PFSK-1 (cell line): Measurements from ENCODE around the gene ANO9.

Experiments
- FOXP2 ChIP-seq: optimal IDR thresholded peaks from 2 replicates; pipeline ENCODE3; 2011; ENCODE audit warnings: borderline replicate concordance, control low read depth, inconsistent platforms; ENCODE audit not compliant: insufficient read depth; ENCODE audit errors: extremely low read length, extremely low read depth
- POLR2AphosphoS5 ChIP-seq: IDR thresholded peaks from 2 replicates; pipeline ENCODE4 v1.6.1; 2012; ENCODE audit warnings: low read depth, mild to moderate bottlenecking, control low read depth, low read length, moderate library complexity
- SIN3A ChIP-seq: IDR thresholded peaks from 2 replicates; pipeline ENCODE4 v1.6.1; 2012; ENCODE audit warnings: mild to moderate bottlenecking, low read length, moderate library complexity, borderline replicate concordance; ENCODE audit not compliant: insufficient read depth
- TAF1 ChIP-seq: IDR thresholded peaks from 2 replicates; pipeline ENCODE4 v1.6.1; 2012; ENCODE audit warnings: low read length, control low read depth, borderline replicate concordance; ENCODE audit not compliant: insufficient read depth
- TF ChIP-seq, protein P1 (sequence below), 2 experiments: IDR thresholded peaks; 2 replicates each; pipeline versions ENCODE4 v1.6.1 to v1.8.0; 2011 to 2012; ENCODE audit warnings: low read depth in 2 of 2, low read length in 2 of 2, control low read depth in 1 of 2, inconsistent platforms in 1 of 2, mild to moderate bottlenecking in 1 of 2, moderate library complexity in 1 of 2; ENCODE audit not compliant: insufficient read depth in 1 of 2

The ANO9 gene

DNA sequence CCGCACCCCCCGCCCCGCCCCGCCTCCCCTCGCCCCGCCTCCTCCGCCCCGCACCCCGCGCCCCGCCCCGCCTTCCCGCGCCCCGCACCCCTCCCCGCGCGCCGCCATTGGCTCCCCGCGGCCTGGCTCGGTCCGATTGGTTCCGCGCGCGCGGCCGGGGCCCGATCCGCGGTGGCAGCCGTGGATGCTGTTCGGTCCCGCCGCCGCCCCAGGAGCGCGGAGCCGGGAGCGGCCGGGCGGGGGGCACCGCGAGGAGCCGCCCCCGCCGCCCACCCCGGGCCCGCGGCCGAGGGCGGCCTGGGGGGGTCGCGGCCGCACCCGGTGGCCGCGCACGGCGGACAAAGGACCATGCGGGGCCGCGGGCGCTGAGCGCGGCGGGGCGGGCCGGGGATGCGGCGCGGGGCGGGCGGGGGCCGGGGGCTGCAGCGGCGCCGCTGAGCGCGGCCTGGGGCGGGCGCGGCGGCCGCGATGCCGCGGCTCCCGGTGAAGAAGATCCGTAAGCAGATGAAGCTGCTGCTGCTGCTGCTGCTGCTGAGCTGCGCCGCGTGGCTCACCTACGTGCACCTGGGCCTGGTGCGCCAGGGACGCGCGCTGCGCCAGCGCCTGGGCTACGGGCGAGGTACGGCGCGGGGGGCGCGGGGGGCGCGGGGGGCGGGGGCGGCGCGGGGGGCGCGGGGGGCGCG, 72.3 kb downstream of the ANO9 start, which contains the start of gene B4GALNT4:
B4GALNT4 (plus strand) TSS at position 164 of the 683 bp plus-strand sequence; CDS start at position 469, 305 bp downstream.
- TF ChIP-seq, protein P1, sequence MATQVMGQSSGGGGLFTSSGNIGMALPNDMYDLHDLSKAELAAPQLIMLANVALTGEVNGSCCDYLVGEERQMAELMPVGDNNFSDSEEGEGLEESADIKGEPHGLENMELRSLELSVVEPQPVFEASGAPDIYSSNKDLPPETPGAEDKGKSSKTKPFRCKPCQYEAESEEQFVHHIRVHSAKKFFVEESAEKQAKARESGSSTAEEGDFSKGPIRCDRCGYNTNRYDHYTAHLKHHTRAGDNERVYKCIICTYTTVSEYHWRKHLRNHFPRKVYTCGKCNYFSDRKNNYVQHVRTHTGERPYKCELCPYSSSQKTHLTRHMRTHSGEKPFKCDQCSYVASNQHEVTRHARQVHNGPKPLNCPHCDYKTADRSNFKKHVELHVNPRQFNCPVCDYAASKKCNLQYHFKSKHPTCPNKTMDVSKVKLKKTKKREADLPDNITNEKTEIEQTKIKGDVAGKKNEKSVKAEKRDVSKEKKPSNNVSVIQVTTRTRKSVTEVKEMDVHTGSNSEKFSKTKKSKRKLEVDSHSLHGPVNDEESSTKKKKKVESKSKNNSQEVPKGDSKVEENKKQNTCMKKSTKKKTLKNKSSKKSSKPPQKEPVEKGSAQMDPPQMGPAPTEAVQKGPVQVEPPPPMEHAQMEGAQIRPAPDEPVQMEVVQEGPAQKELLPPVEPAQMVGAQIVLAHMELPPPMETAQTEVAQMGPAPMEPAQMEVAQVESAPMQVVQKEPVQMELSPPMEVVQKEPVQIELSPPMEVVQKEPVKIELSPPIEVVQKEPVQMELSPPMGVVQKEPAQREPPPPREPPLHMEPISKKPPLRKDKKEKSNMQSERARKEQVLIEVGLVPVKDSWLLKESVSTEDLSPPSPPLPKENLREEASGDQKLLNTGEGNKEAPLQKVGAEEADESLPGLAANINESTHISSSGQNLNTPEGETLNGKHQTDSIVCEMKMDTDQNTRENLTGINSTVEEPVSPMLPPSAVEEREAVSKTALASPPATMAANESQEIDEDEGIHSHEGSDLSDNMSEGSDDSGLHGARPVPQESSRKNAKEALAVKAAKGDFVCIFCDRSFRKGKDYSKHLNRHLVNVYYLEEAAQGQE (IDR thresholded peaks at IDR 0.05; ENCODE audit: insufficient read depth in 1 of 2, low read depth in 2 of 2, low read length in 2 of 2): no peak
- TF ChIP-seq FOXP2: peak; percentile 30
- no peak for TF ChIP-seq SIN3A
- TF ChIP-seq TAF1: no peak
- TF ChIP-seq POLR2AphosphoS5: no peak

DNA sequence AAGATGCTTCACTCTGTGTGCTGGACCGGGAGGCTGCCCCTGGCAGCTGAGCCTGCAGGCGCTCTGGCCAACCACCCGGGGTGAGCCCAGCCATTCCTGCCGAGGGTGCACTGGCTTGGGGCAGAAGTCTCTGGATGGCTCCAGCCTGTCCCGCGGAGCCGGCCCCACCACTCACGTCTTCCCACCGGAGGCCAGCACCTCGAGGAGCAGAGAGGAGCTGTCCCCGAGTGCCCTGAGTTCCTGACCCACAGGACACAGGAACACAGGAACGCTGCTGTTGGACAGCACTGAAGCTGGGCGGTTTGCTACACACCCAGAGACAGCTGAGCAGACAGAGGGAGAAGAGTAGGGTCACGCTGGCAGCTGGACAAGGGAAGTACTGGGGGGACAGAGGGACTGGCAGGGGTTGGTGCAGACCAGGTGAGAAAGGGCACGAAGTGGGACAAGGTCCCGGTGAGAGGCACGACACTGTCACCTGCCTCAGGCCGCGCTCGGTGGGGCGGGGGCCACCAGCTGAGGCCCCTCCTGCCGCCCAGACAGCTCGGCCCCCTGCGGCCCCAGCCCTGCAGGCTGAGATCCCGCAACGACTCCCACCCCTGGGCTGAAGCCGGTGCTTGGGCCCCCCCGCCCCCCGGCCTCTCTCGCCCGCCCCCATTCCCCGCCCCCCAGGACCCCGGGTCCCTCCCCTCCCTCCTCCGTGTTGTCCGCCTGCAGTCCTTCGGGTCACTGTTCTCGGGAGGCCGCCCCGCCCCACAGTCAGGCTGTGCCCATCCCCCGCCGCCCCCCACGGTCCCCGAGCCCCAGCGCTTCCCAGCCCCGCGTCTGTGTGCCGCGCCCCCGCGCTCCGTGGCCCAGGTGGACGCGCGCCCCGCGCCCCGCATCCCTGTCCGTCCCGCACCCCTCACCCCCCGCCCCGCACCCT, 73.1 kb downstream of the ANO9 start:
- TF ChIP-seq FOXP2 (no peak), SIN3A (no peak)
- TF ChIP-seq, protein P1 (IDR thresholded peaks at IDR 0.05; ENCODE audit: insufficient read depth in 1 of 2, low read depth in 2 of 2, low read length in 2 of 2): peak; percentile 75 to 85

DNA sequence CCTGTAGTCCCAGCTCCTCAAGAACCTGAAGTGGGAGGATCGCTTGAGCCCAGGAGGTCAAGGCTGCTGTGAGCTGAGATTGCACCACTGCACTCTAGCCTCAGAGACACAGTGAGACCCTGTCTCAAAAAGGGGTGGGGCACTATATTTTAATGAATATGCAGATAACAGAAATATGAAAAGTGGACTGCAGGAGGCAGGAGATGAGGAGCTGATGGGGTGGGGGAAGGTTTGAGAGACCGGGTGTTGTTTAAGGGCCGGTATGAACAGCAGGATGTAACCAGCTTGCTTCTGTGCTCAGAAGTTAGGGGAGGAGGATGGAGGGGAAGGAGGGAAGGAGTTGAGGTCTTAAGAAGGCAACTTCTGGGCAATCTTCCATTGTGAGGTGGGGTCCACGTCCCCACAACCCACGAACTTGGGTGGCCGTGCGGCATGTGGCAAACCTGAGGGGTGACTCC, 73.8 kb downstream of the ANO9 start:
- no peak for TF ChIP-seq TAF1
- TF ChIP-seq, protein P1 (IDR thresholded peaks at IDR 0.05; ENCODE audit: insufficient read depth in 1 of 2, low read depth in 2 of 2, low read length in 2 of 2): no peak
- TF ChIP-seq SIN3A: no peak
- TF ChIP-seq POLR2AphosphoS5: no peak
- no peak for TF ChIP-seq FOXP2
